T-helper 22 cell (primary cell): Measurements from ENCODE around the gene SCN2B.

ENCODE experiments used
- DNase-seq: peaks from one replicate; pipeline ENCODE4 v3.0.0-alpha.2; 2020; ENCODE audit warnings: low read depth

SCN2B gene

GRCh38 chr11:118175993-118176777 lies at the start of gene SCN2B:
SCN2B (minus strand) TSS chr11:118176639; CDS start chr11:118176431, 208 bp downstream.
- no peak for DNase-seq

- DNase-seq = peak; percentile 65
These were observed 48.2 kb upstream of the SCN2B start, which contains the start of gene JAML for GRCh38 chr11:118224511-118225188. JAML (minus strand) TSS chr11:118225011; CDS start chr11:118214866, 10,145 bp downstream.

GRCh38 chr11:118223992-118224391 lies 47.6 kb upstream of the SCN2B start:
- DNase-seq = no peak

- DNase-seq = no peak
These were observed 47.1 kb upstream of the SCN2B start for GRCh38 chr11:118223570-118223969.

- DNase-seq = no peak
These were observed 46.0 kb upstream of the SCN2B start for GRCh38 chr11:118222437-118222836.

- DNase-seq = no peak
These were observed 45.0 kb upstream of the SCN2B start for GRCh38 chr11:118221419-118221818.

GRCh38 chr11:118219732-118220131 lies 43.3 kb upstream of the SCN2B start:
- DNase-seq = no peak

GRCh38 chr11:118219244-118219643 lies 42.8 kb upstream of the SCN2B start:
- DNase-seq = no peak

GRCh38 chr11:118217575-118217974 lies 41.1 kb upstream of the SCN2B start:
- DNase-seq = no peak

- DNase-seq = peak; percentile 47
These were observed 40.4 kb upstream of the SCN2B start for GRCh38 chr11:118216621-118217481.

GRCh38 chr11:118215765-118216164 lies 39.3 kb upstream of the SCN2B start:
- DNase-seq = no peak

GRCh38 chr11:118215262-118215661 lies 38.8 kb upstream of the SCN2B start:
- no peak for DNase-seq

GRCh38 chr11:118214210-118214914 lies 37.9 kb upstream of the SCN2B start:
- DNase-seq = no peak

- DNase-seq = no peak
These were observed 37.3 kb upstream of the SCN2B start for GRCh38 chr11:118213781-118214180.

- DNase-seq = no peak
These were observed 36.8 kb upstream of the SCN2B start for GRCh38 chr11:118213201-118213600.

GRCh38 chr11:118212781-118213191 lies 36.3 kb upstream of the SCN2B start:
- no peak for DNase-seq

GRCh38 chr11:118212131-118212725 lies 35.8 kb upstream of the SCN2B start:
- no peak for DNase-seq

- DNase-seq = no peak
These were observed 34.6 kb upstream of the SCN2B start for GRCh38 chr11:118211006-118211405.

GRCh38 chr11:118210323-118210722 lies 33.9 kb upstream of the SCN2B start:
- no peak for DNase-seq

GRCh38 chr11:118209033-118209432 lies 32.6 kb upstream of the SCN2B start:
- no peak for DNase-seq

- DNase-seq = no peak
These were observed 30.6 kb upstream of the SCN2B start for GRCh38 chr11:118207079-118207478.
